Activated CD8-positive, alpha-beta memory T cell treated with anti-CD3 and anti-CD28 coated beads, Interleukin-2, amount 50 U/mL, for 4 hours (primary cell): ENCODE measurements around the gene LRMDA.
"Not testable (repeated sequence)": the region's sequence is repeated elsewhere in the genome, so short reads cannot be mapped to it uniquely, and the experiment has no call there.

Source experiments
- DNase-seq: peaks from one replicate; pipeline ENCODE4 v3.0.0-alpha.2; 2020

LRMDA gene

DNA sequence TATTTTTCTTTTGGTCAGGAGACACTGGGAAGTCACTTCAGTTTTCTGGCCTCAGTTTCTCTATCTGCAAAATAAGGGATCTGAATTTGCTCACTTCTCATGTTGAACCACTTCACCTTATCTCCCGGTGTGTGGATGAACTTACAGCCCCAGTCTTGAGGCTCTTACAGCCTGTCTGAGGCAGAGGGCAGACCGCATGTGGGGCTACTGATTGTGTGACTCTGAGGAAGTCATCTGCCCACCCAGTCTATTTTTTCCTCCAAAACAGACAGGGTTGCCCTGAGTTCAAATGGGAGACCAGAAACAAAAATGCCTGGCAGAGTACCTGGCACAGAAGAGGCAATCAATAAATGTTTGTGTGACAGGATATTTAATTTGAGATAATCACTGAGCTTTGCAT is 78.3 kb downstream of the LRMDA start:
- no peak for DNase-seq

DNA sequence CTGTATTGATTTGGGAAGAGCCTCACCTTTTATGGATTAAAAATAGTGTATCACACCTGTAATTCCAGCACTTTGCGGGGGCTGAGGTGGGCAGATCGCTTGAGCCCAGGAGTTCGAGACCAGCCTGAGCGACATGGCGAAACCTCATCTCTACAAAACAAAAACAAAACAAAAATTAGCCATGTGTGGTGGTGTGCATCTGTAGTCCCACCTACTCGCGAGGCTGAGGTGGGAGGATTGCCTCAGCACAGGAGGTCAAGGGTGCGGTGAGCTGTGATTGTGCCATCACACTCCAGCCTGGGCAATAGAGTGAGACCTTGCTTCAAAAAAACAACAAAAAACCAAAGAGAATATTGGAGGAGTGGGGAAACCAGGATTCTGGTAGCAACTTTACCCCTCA is 79.6 kb downstream of the LRMDA start:
- DNase-seq = no peak

DNA sequence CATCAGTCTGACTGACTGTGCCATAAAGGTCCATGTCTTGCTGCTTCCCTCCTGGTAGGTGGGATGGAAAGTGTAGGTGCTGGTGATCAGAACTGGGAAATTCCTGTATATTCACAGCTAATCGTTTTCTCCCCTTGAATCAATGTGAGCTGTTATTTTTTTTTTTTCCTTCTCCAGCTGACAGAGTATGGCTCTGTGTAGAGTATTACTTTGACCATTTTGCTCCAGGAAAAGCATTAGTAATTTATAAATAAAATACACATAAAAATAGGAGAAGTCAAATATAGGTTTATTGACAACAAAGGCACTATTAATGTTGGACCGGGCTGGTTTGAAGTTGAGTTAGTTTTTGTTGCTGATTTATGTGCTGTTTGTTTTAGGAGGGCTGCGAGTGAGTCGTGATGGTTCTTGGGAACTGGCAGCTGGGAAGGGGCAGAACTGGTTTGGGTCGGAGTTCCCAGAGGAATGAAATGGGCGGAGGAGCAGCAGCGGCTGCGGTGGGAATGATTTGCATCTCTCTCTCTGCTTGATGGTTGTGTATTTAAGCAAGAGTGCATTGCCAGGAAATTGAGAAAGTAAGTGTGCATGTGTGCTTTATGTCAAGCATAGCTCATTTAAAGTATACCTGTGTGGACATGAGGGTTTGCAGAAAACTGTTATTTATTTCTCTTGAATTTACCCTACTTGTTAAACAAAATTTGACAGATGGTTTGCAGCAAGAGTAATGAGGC is 80.9 kb downstream of the LRMDA start:
- DNase-seq = no peak

DNA sequence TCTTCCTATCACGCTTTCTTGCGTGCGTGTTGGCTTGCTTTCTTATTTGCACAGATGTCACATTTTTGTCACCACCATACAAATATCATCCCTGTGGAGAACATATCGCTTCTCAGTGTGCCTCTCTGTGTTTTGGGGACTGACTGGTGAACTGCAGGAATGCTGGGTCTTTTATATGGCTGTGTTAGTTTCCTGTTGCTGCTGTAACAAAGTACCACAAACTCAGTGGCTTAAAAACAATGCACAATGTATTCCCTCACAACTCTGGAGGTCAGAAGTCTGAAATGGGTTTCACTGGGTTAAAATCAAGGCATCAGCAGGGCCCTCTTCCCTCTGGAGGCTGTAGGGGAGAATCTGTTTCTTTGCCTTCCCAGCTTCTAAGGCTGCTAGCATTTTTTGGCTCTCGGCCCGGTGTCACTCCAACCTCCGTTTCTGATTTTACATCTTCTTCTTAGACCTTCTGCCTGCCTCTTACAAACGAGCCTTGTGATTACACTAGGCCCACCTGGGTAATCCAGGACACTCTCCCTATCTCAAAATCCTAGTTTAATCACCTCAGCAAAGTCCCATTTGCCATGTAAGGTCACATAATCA is 82.0 kb downstream of the LRMDA start:
- no peak for DNase-seq

DNA sequence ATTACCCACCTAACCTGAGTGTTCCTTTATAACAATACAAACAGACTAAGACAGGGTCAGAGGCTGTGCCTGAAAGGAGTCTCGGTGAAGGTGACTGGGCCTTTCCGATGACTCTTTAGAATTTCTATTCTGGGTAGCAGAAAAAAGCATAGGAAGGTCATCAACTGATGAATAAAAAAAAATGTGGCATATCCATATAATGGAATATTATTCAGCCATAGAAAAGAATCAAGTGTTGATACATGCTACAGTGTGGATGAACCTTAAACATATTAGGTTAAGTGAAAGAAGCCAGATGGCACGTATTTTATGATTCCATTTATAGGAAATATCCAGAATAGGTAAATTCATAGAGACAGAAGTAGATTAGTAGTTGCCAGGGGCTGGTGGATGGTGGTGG is 83.4 kb downstream of the LRMDA start:
- no peak for DNase-seq

DNA sequence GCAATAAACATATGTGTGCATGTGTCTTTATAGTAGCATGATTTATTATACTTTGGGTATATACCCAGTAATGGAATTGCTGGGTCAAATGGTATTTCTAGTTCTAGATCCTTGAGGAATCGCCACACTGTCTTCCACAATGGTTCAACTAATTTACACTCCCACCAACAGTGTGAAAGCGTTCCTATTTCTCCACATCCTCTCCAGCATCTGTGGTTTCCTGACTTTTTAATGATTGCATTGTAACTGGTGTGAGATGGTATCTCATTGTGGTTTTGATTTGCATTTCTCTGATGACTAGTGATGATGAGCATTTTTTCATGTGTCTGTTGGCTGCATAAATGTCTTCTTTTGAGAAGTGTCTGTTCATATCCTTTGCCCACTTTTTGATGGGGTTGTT is 84.7 kb downstream of the LRMDA start:
- DNase-seq = not testable (repeated sequence)

DNA sequence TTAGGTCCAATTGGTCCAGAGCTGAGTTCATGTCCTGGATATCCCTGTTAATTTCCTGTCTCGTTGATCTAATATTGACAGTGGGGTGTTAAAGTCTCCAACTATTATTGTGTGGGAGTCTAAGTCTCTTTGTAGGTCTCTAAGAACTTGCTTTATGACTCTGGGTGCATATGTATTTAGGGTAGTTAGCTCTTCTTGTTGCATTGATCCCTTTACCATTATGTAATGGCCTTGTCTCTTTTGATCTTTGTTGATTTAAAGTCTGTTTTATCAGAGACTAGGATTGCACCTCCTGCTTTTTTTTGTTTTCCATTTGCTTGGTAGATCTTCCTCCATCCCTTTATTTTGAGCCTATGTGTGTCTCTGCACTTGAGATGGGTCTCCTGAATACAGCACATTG is 87.8 kb downstream of the LRMDA start:
- DNase-seq = not testable (repeated sequence)

DNA sequence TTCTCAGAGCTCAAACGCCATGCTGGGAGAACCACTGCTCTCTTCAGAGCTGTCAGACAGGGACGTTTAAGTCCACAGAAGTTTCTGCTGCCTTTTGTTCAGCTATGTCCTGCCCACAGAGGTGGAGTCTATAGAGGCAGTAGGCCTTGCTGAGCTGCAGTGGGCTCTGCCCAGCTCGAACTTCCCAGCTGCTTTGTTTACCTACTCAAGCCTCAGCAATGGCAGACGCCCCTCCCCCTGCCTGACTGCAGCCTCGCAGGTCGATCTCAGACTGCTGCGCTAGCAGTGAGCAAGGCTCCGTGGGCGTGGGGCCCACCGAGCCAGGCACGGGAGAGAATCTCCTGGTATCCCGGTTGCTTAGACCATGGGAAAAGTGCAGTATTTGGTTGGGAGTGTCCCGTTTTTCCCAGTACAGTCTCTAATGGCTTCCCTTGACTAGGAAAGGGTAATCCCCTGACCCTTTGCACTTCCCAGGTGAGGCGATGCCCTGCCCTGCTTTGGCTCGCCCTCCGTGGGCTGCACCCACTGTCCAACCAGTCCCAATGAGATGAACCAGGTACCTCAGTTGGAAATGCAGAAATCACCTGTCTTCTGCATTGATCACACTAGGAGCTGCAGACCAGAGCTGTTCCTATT is 89.9 kb downstream of the LRMDA start:
- DNase-seq = not testable (repeated sequence)

DNA sequence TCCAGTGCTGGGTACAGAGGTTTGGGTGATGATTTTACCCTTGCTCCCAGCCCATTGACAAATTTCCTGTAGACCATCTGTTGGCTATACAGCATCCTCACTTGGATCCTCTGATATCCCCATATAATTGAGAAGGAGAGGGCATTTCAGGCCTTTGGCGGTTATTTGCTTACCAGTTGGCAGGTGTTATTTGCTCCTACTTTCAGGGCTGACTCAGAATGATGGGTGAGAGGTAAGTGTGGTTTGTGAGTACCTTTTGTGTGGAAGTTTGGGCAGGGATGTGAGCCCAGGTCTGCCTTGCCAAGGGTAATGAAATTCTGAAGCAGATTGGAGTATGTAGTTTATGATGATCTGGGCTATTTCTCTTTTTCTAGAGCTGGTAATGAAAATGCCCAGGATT is 93.6 kb downstream of the LRMDA start:
- DNase-seq = no peak

DNA sequence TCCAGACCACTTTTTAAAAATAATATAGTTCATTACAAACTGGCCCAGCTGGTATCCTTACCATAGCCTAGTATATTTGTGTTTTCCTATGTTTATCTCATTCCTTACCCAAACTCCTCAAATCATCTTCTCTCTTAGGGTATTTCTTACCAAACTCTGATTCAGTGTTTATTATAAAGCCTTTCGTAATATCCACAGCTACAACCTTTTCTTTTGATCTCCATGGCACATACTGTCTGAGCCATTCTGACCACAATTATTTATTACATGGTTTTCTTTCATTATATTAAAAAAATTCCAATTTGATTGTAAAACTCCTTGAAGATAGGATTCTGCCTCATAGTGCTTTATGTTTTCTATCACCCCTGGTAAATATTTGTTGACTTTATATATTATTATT is 94.2 kb downstream of the LRMDA start:
- DNase-seq = no peak

DNA sequence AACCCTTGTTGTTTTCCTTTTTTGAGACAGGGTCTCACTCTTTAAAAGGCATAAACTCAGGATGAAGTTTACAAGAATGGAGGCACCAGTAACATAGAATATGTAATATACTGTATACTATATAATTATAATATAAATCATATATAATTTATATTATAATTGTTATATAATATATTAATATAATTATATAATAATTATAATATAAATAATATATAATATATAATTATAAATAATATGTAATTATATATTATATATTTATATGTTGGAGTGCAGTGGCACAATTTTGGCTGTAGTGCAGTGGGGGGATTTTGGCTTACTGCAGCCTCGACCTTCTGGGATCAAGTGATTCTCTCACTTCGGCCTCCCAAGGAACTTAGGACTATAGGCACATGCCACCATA is 96.1 kb downstream of the LRMDA start:
- no peak for DNase-seq

DNA sequence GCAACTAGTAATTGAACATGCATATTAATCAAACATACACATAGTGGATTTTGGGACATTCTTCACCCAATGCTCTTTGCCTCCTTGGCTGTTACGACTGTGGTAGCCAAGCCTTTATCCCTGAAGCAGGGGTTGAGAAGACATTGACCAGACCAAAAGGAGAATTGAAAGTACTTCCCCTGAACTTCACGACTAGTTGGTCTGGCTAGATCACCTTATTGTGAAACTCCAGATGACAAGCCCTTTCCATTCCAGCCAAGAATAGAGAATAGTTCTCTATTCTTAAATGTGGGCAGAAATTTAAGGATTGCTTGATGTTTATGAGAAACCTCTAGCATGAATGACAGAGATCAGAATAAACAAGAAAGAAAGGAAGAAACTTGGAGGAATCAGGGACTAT is 97.0 kb downstream of the LRMDA start:
- DNase-seq = no peak

DNA sequence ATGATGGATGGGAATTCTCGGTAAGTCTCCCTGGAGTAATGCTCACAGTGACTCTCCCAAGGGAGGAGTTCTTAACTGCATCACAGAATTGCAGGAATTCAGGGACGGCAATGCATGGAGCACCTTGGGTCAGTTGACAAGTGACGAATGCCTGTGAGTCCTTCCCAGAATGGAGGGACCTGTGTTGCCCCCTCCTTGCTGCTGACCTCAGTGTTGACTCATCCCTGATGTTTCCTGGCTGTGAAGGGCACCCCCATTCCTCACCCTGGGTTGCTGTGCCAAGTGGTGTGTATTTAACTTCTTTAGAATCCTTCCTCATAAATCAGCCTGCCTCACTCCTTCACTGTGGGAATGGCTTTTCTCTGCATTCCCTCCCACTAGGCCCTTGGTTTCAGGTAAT is 98.9 kb downstream of the LRMDA start:
- DNase-seq = no peak

DNA sequence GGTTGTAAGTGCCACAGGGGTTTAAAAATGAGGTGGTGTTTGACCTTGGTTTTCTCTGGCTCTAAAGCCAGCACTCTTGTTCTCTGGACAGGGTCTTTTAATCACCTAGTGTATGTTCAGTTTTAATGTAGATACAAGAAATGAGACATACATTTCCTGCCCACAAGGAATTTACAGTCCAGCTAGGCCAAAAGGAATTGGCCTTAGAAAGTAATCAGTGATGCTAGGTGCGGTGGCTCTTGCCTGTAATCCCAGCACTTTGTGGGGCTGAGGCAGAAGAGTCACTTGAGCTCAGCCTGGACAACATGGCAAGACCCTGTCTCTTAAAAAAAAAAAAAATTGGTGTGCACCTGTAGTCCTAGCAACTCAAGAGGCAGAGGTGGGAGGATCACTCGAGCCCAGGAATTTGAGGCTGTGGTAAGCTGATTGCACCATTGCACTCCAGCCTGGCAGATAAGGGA is 100.2 kb downstream of the LRMDA start:
- DNase-seq = no peak

DNA sequence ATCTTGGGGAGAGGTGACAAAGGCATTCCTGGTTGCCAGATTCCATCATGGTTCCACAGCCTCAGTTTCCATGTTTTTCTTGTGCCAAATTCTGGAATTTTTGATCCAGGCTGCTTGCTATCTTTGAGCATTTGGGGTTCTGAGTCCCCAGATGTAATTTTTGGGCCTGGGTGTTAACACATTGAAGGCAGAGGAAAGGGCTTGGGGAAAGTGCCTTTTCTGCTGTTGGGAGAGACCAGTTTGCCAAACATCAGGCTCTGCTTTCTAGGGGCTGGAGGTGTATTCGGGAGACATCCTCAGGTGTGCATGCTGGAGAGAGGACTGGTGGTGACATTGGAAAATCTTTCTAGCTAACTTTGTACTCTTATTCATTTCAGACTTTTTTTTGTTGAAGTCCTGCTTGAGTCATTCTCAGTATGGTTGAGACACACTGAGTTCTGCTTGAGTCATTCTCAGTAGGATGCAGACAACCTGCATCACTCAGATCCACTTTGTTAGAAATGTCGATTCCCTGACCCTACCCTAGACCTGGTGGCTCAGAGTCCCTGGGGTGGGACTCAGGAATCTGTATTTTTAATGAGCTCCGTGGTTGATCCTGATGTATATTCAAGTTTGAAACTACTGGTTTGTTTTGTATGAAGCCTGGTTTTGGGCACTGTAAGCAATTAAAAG is 101.0 kb downstream of the LRMDA start:
- DNase-seq = no peak

DNA sequence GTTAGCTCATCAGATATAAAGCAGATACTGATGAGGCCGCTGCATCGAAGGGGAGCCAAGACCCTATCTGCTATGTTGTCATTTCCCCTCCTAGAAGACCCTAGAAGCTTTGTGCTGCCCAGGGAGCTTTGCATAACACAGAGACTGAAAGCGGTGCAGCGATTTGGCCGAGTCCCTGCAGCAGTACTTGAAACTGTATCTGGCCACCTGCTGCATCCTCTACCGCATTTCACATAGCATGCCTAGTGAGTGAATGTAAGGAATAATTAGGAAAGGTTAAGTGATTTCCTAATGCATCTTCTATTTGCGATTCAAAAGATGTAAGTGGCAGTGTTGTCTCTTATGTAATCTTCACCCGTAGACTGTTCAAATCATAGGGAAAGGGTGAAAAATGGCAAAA is 106.7 kb downstream of the LRMDA start:
- no peak for DNase-seq

DNA sequence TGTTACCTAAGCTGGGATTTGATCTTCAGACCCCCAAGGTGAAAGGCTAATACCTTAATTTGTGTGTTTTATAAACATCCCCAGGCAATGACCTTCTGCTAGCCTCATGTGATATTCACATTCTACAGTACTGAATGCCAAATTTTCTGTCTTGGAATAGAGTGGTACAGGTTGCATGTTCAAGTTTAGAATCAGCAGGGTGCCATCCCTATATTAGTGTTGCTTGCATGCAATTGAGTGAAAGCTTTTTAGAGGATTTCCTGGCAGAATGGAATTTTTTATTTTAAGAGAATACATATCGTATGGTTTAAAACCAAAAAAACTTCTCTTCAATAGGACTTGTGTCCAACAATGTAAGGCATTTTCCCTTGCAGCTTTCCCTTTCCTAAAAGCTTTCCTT is 107.3 kb downstream of the LRMDA start:
- DNase-seq = no peak

DNA sequence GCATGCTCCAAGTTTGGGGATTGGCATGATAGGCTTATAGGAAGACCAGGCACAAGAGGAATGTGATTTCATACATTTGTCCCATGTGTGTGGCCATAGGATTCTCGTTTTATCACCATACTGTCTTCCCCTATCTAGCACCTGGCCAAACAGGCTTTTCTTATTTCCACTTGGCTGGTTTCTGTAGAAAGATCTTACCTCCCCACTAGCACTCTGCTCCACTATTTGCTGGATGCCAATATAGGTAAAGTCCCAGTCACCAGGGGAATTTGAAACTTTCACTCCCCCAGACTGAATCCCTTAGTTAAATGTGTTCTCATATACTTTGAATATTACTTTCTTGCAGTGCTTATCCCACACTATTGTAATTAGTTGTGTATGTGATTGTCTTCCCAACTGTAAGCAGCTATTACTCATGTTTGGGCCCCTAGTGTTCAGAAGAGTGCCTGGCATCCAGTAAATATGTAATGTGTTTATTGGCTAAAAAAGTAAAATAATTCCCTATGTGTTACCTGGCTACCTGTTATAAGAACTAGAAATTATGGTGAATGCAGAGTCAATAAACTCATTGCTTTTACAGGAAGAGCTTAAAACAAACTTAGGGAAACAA is 109.0 kb downstream of the LRMDA start:
- DNase-seq = no peak

DNA sequence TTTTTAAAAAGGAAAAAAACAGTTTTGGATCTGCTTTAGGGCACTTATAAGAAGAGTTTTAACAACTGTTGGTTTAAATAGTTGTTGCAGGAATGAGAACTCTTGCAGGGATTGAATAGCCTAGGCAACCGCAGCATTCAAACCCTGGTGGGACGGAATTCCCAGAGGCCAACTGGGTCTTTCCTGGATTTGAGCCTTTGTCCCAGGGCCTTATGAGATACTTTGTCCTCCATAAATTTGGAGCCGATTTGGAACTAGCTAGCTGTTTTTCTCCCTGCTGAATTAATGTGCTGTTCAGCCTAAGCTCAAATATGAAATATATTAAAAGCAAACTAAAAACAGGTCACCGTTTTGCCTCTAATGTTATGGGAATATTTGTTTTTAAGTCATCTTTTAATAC is 109.6 kb downstream of the LRMDA start:
- DNase-seq = no peak

DNA sequence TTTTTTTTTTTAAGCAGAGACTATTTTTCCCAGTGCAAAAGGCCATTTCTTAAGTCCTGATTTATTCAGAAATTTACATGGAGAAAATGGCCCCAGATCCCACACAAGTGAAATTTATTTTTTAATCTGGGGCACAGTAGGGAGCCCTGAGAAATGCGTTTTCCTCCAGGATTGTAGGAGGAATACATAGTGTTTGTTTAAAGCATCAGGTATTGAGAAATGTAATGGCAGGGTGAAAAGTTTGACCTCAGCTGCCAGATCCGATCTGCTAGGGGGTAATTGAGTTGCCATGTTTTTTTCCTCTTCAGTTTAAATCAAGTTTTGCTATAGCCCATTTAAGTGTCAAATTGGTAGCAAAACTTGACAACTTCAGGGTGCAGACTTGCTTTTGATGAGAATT is 110.0 kb downstream of the LRMDA start:
- DNase-seq = no peak

DNA sequence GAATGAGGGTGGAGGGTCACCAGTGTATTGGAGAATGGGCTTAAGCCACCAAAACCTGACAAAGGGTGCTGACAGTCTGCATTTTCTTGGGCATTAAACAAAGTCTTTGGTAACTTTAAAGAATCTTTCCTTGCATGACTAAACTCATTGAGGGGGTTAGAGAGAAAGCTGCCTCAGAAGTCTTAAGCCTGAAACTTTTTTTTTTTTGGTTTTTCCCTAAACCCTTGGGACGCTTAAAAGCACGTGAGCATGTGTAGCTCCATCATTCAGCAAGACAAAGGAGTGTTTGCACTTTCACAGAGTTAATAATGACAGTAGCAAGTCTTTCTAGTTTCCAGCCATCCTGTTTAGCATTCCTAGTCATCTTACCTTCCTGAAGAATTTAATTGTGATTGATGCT is 110.7 kb downstream of the LRMDA start:
- no peak for DNase-seq

DNA sequence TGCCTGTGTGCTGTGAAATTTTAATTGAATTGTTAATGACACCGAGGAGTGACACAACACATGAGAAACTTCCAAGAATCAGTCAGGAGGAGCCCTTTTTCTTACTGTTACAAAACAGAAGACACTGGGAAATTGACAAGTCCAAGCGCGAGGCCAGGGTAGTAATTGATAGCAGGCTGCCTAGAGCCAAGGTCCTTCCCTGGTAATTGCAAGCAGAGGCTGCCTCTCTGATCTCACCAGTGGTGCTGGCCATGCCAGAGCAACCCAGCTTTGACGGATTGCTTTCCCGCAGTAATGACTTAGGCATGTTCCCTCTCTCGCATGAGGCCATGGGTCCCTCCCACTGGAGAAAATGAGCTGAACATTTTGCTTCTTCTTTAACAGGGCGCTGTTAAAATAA is 111.5 kb downstream of the LRMDA start:
- DNase-seq = no peak

DNA sequence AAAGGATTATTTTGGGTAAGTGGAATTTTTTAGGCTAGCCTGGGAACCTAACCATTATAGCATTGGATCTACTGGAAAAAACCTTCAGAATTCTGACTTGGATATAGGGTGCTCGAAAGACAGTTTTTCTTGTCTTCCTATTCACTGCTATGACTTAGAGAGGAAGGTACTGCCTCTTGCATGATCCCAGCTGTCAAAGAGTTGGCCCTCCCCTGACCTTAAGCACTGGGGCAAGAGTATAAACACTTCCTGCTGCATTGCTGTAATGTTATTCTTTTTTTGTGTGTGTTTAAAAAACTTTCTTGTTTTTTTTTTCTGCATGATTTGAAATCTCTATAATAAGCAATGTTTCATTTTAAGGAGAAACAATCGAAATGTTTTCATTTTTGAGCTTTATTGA is 113.0 kb downstream of the LRMDA start:
- DNase-seq = no peak
